ENCODE results near the gene CD248.
"Not testable (repeated sequence)": the region's sequence is repeated elsewhere in the genome, so short reads cannot be mapped to it uniquely, and the experiment has no call there.

The CD248 gene

DNA sequence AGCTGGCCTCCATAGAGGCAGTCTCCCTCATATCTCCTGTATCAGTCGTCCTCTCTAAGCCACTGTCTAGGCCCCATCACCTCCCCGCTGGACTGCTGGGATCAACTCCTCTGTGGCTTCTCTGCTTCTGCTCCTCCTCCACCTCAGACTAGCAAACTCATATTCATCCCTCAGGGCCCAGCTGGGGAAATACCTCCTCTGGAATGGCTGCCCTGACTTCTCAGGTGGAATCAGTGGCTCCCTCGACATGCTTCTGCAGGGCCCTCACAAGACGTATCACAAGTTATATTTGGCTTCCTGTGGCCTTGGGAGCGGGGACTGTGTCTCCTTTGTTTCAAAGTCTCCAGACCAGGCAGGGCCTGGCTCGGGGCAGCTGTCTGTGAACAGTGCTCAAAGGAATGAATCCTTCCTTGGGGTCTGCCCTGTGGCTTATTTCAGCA, 44.7 kb upstream of the CD248 start:
- Histone ChIP-seq H3K4me2 (ENCODE audit: low read depth, low read length, poor library complexity, severe bottlenecking) (no peak overlapping the region), H3K79me2 (ENCODE audit: insufficient read depth, low read length) (no peaks in the 10 kb centered on the region), H3K27me3 (ENCODE audit: low read length) (no peaks in the 10 kb centered on the region), H3K4me3 (ENCODE audit: insufficient read depth, low read length, poor library complexity, severe bottlenecking) (no peak overlapping the region), H3K36me3 (ENCODE audit: low read length) (no peaks in the 10 kb centered on the region), H4K20me1 (ENCODE audit: low read depth, low read length) (no peaks in the 10 kb centered on the region), H3K9me3 (ENCODE audit: insufficient read depth, low read length) (no peaks in the 10 kb centered on the region), H2AFZ (ENCODE audit: low read depth, low read length, severe bottlenecking) (no peak overlapping the region), H3F3A (ENCODE audit: insufficient read depth) (no peaks in the 10 kb centered on the region), H3K9ac (ENCODE audit: low read length) (no peak overlapping the region), H3K27ac (ENCODE audit: low read depth, low read length) (no peak overlapping the region), H3K9me2 (replicated peaks; ENCODE audit: insufficient read depth, low read length) (no peaks in the 10 kb centered on the region)
- TF ChIP-seq, protein P1, sequence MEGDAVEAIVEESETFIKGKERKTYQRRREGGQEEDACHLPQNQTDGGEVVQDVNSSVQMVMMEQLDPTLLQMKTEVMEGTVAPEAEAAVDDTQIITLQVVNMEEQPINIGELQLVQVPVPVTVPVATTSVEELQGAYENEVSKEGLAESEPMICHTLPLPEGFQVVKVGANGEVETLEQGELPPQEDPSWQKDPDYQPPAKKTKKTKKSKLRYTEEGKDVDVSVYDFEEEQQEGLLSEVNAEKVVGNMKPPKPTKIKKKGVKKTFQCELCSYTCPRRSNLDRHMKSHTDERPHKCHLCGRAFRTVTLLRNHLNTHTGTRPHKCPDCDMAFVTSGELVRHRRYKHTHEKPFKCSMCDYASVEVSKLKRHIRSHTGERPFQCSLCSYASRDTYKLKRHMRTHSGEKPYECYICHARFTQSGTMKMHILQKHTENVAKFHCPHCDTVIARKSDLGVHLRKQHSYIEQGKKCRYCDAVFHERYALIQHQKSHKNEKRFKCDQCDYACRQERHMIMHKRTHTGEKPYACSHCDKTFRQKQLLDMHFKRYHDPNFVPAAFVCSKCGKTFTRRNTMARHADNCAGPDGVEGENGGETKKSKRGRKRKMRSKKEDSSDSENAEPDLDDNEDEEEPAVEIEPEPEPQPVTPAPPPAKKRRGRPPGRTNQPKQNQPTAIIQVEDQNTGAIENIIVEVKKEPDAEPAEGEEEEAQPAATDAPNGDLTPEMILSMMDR (IDR thresholded peaks at IDR 0.05; ENCODE audit: insufficient read depth, low read length, poor library complexity, severe bottlenecking) = no peak
- no peak for TF ChIP-seq EZH2phosphoT487 (conservative IDR thresholded peaks at IDR 0.05; ENCODE audit: low read length)

DNA sequence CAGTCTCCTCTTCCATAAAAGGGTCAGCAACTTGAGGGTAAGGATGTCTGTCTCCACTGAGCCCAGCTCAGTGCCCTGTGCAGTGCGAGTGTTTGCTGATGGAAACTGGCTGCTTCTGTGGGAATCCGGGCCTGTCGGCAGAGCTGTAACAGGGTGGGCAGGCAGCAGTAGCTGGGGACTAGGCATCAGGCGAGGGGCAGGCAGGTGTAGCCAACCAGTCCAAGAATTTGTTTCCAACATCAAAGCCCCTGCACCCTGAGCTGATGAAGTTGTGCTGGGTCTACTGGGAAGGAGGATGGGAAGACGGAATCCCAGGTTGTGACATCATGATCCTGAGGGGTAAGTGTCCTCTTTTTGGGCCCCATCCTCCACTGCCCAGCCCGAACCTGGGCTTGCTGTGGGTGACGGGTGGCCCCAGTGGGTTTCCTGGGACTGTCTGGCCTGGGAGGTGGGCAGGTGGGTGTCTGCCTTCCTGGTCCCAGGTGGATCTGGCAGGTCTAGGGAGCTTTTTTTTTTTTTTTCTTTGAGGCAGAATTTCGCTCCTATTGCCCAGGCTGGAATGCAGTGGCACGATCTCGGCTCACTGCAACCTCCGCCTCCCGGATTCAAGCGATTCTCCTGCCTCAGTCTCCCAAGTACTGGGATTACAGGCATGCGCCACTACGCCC, 43.7 kb upstream of the CD248 start:
- H3K9me2 ChIP-seq (replicated peaks; ENCODE audit: insufficient read depth, low read length) = no peaks in the 10 kb centered on the region
- no peak overlapping the region for H3K9ac ChIP-seq (ENCODE audit: low read length)
- H2AFZ ChIP-seq (ENCODE audit: low read depth, low read length, severe bottlenecking) = no peak overlapping the region
- H3K27ac ChIP-seq (ENCODE audit: low read depth, low read length) = no peak overlapping the region
- H3F3A ChIP-seq (ENCODE audit: insufficient read depth) = no peaks in the 10 kb centered on the region
- H3K36me3 ChIP-seq (ENCODE audit: low read length) = no peaks in the 10 kb centered on the region; the same call in 1 of the 2 replicates
- H3K4me3 ChIP-seq (ENCODE audit: insufficient read depth, low read length, poor library complexity, severe bottlenecking) = no peak overlapping the region
- no peaks in the 10 kb centered on the region for H3K27me3 ChIP-seq (ENCODE audit: low read length)
- no peak overlapping the region for H3K4me2 ChIP-seq (ENCODE audit: low read depth, low read length, poor library complexity, severe bottlenecking)
- no peaks in the 10 kb centered on the region for H3K79me2 ChIP-seq (ENCODE audit: insufficient read depth, low read length)
- no peaks in the 10 kb centered on the region for H3K9me3 ChIP-seq (ENCODE audit: insufficient read depth, low read length)
- TF ChIP-seq, protein P1 (IDR thresholded peaks at IDR 0.05; ENCODE audit: insufficient read depth, low read length, poor library complexity, severe bottlenecking) = no peak
- TF ChIP-seq EZH2phosphoT487 (conservative IDR thresholded peaks at IDR 0.05; ENCODE audit: low read length) = no peak
- no peaks in the 10 kb centered on the region for H4K20me1 ChIP-seq (ENCODE audit: low read depth, low read length)

DNA sequence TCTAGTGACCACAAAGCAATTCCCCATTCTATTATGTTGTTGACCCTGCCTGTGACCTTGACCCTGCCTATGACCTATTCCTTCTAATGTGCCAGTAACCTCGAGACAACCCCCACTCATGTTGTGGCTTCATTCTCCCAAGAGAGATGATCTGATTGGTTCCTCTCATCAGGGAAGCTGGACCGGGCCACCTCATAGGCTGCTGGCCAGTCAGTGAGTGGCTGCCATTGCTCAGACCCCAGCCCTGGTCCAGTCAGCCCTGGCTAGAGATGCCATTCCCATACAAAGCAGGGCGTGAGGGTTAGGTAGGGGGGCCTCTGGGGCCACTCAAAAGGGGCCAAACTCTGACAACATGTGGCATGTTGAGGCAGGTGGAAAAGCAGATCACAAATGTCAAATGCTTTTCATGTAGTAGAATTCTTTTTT, 42.8 kb upstream of the CD248 start:
- Histone ChIP-seq H3K27me3 (ENCODE audit: low read length) (no peaks in the 10 kb centered on the region), H3K9ac (ENCODE audit: low read length) (no peak overlapping the region), H3K4me3 (ENCODE audit: insufficient read depth, low read length, poor library complexity, severe bottlenecking) (no peak overlapping the region), H3K4me2 (ENCODE audit: low read depth, low read length, poor library complexity, severe bottlenecking) (no peak overlapping the region), H3K9me2 (replicated peaks; ENCODE audit: insufficient read depth, low read length) (no peaks in the 10 kb centered on the region), H3F3A (ENCODE audit: insufficient read depth) (no peaks in the 10 kb centered on the region), H3K79me2 (ENCODE audit: insufficient read depth, low read length) (no peaks in the 10 kb centered on the region), H3K9me3 (ENCODE audit: insufficient read depth, low read length) (no peaks in the 10 kb centered on the region), H3K27ac (ENCODE audit: low read depth, low read length) (no peak overlapping the region), H4K20me1 (ENCODE audit: low read depth, low read length) (no peaks in the 10 kb centered on the region), H2AFZ (ENCODE audit: low read depth, low read length, severe bottlenecking) (no peak overlapping the region), H3K36me3 (ENCODE audit: low read length) (no peaks in the 10 kb centered on the region; the same call in 1 of the 2 replicates)
- TF ChIP-seq, protein P1 (IDR thresholded peaks at IDR 0.05; ENCODE audit: insufficient read depth, low read length, poor library complexity, severe bottlenecking) = no peak
- TF ChIP-seq EZH2phosphoT487 (conservative IDR thresholded peaks at IDR 0.05; ENCODE audit: low read length) = no peak

DNA sequence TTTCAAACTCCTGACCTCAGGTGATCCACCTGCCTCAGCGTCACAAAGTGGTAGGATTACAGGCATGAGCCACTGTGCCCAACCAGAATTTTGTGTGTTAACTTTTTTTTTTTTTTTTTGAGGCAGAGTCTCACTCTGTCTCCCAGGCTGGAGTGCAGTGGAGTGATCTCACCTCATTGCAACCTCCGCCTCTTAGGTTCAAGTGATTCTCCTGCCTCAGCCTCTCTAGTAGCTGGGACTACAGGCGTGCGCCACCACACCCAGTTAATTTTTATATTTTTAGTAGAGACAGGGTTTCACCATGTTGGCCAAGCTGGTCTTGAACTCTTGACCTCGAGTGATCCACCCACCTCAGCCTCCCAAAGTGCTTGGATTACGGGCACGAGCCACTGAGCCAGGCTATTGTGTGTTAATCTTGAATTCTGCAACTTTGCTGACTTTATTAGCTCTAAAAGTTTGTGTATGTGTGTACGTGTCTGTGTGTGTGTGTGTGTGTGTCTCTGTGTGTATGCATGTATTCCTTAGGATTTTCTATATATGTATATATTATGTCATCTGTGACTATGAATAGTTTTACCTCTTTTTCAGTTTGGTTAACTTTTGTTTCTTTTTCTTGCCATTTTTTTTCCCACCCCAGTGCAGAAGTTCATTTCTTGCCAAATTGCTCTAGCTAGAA, 33.9 kb upstream of the CD248 start:
- H3K36me3 ChIP-seq (ENCODE audit: low read length); H4K20me1 ChIP-seq (ENCODE audit: low read depth, low read length); H3K9me2 ChIP-seq (replicated peaks; ENCODE audit: insufficient read depth, low read length); H3K27ac ChIP-seq (ENCODE audit: low read depth, low read length); H3K9ac ChIP-seq (ENCODE audit: low read length); H3K4me2 ChIP-seq (ENCODE audit: low read depth, low read length, poor library complexity, severe bottlenecking); H3K27me3 ChIP-seq (ENCODE audit: low read length); H3K79me2 ChIP-seq (ENCODE audit: insufficient read depth, low read length); H2AFZ ChIP-seq (ENCODE audit: low read depth, low read length, severe bottlenecking); H3K4me3 ChIP-seq (ENCODE audit: insufficient read depth, low read length, poor library complexity, severe bottlenecking); H3K9me3 ChIP-seq (ENCODE audit: insufficient read depth, low read length): not testable (repeated sequence)
- peaks cover 10% of the 10 kb centered on the region for H3F3A ChIP-seq (ENCODE audit: insufficient read depth)
